ELF-1 (cell line): Measurements from ENCODE around the gene GIGYF2.

Experiments
- DNase-seq: peaks from one replicate; pipeline ENCODE4 v3.0.0-alpha.2; 2016; ENCODE audit warnings: low read depth, low spot score

Gene GIGYF2

GRCh38 chr2:232761301-232761907 lies 64.3 kb downstream of the GIGYF2 start:
- no peak for DNase-seq

DNA sequence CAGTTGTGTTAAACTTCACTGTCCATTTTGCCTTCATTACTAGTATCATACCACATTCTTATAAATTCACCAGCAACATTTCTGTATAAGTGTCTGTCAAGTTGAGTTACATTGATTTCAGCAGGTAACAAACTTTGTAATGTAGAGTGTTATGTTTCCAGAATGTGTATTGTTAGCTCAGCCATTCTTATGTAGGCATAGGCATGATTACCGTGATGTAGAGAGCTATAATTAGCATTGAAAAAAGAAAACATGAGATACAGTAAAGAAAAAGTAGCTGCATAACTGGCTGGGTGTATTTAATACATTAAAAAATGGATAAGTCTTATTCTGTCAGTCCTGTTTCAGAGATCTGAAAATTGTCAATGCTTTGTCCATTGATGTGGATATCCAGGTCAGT lies 70.7 kb downstream of the GIGYF2 start:
- DNase-seq, result no peak

DNA sequence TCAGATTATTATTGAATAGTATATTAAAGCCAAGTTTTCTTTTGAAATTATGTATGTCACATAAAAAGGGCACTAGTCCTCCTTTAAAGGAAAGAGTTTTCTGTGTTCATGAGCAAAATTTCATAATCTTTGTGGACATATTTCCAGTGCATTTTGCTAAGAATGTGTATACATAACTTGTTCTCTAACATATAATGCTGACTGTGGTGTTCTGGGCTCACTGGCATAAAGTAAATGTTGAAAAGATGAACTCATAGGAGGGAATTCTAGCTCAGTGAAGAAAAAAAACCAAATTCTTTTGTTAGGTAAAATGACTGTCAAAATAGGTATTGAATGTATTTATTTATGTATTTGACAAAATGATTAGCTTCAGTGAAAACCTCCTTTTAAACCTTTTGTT lies 73.1 kb downstream of the GIGYF2 start:
- no peak for DNase-seq

DNA sequence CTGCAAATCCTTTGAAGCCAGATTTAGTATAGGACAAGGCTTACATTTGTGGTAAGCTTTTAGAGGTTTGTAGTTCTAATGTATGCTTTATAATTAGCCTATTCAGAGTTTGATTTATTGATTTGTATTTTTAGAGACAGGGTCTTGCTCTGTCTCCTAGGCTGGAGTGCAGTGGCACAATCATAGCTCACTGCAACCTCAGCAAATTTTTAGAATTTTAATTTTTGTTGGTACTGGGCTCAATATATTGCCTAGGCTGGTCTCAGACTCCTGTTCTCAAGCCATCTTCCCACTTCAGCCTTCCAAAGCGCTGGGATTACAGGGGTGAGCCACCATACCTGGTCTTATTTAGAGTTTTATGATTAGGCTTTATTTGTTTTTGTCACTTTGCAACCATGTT lies 74.7 kb downstream of the GIGYF2 start:
- no peak for DNase-seq

DNA sequence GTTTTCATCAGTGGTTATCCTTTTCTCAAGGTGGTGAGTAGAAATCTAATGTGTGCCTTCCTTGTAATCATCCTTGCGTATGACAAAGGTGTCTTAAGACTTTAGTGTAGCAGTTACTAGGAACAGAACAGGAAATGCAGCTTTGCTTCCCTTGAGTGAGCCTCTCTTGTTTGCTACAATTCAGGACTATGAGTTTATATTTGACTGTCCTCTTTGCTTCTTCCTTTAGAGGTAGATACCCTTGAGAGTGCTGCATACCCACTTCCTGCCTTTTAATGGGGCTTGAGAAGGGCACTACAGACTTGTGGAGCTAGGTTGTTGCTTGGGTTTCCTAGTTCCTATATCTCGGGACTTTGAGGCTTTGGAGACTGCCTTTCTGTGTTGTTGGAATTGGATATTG lies 75.4 kb downstream of the GIGYF2 start:
- DNase-seq, result no peak

DNA sequence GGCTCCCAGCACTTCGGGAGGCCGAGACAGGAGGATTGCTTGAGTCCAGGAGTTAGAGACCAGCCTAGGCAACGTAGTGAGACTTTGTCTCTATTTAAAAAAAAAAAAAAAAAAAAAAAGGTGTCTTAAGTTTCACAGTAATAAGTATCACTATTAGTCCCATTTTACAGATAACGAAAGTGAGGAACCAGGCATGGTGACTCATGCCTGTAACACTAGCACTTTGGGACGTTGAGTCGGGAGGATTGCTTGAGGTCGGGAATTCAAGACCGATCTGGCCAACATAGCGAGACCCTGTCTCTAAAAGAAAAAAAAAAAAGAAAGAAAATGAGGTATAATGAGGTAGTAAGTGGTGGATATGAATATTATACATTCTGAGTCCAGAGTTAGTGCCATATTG lies 76.7 kb downstream of the GIGYF2 start:
- no peak for DNase-seq

- DNase-seq, result peak; percentile 87
Measured at GRCh38 chr2:232776435-232776834, 79.3 kb downstream of the GIGYF2 start, which contains the start of gene KCNJ13. KCNJ13 (minus strand) TSS chr2:232776565; CDS start chr2:232771362, 5,203 bp downstream.

DNA sequence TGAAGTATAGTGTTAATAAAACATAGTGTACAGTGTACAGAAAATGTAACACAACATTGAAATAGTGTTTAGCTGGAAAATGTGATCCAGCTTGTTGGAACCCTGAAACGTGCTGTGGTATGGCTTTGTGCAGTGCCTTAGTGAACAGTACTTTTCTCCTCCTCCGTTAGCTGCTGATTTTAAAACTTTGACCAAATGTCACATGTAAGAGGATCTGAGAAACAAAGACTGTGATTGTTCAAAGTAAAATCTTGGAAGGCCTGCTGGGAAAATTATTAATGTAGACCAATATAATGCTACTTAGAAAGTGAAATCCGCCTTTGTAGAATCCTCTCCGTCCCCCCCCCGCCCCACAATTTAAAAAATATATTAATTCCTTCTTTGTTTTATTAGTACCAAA lies 80.1 kb downstream of the GIGYF2 start:
- DNase-seq, result no peak

DNA sequence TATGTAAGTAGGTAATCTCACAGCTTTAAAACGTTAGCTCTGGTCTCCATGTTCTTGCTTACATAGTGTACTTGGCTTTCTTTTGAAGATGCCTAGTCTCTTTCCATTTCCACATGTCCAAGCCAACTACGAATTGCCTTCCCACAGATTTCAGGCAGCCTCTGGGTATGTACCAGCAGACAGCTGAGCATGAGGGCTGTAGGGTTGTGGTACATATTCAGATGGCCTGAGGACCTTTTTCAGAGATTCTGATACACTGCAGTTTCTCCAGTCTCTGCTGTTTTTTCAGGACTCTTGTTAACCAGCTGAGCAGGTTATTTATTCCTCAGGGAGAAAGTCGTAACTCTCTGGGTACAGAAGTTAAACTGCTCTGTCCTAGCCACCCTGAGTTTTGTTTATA lies 82.3 kb downstream of the GIGYF2 start:
- DNase-seq, result peak; percentile 49

DNA sequence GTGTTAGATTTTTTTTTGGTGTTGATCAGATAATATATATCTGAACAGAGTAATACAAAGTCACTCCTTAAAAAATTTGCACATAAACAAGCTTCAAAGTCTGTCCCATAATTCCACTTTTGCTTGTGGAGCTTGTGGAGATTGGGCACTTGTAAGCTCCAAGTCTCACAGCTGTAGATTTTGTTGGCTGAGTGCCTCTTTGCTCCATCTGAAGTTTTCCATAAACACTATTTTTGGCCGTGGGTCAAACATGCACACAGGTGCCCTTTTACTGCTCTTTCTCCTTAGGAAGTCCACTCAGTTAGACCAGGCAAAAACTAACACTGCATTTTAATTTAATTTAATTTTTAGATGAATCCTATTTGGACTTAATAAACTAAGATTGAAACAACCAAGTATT lies 82.8 kb downstream of the GIGYF2 start:
- no peak for DNase-seq

DNA sequence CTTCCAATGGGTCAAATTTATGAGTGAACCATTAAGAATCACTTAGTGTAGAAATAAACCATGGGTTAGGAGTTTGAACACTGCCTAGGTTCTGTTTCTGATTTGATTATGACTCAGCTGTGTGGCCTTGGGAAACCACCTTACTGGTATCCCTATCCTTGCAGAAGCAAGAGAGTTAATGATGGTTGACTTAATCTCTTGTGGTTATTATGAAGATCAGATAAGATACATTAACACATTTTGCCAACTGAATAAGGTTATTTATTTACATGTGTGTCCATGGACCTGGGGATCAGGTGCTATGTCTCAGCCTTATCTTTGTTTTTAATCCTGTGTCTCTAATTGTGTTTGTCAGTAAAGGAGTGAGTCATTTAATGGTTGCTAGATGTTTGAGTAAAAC lies 84.6 kb downstream of the GIGYF2 start:
- no peak for DNase-seq

GRCh38 chr2:232783278-232783677 lies 86.1 kb downstream of the GIGYF2 start:
- DNase-seq, result no peak

GRCh38 chr2:232787806-232788205 lies 90.7 kb downstream of the GIGYF2 start:
- no peak for DNase-seq

GRCh38 chr2:232789082-232789481 lies 92.0 kb downstream of the GIGYF2 start:
- DNase-seq, result no peak

- no peak for DNase-seq
Measured at GRCh38 chr2:232791518-232791917, 94.4 kb downstream of the GIGYF2 start.

DNA sequence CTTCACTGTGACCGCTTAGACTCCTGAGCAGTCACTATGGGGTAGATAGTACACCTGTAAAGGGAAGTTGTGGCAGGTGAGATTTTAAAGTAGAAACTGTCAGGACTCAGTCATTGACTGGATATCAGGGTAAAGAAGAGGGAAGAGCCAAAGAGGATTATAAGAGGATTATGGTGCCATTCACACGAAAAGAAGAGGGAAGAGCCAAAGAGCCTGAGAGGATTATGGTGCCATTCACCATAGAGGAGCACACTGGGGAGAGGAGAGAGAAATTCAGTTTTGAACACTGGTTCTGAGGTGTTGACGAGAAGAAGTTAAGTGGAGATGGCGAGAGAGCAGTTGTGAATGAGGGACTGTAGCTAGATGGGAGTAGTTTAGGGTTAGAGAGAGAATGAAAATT lies 96.1 kb downstream of the GIGYF2 start:
- DNase-seq, result no peak

- DNase-seq, result no peak
Measured at GRCh38 chr2:232794981-232795380, 97.8 kb downstream of the GIGYF2 start.

- DNase-seq, result no peak
Measured at GRCh38 chr2:232795920-232796319, 98.8 kb downstream of the GIGYF2 start.

- no peak for DNase-seq
Measured at GRCh38 chr2:232798187-232798586, 101.1 kb downstream of the GIGYF2 start.

GRCh38 chr2:232800166-232800565 lies 103.0 kb downstream of the GIGYF2 start:
- DNase-seq, result no peak

GRCh38 chr2:232802091-232802490 lies 105.0 kb downstream of the GIGYF2 start:
- DNase-seq, result no peak

DNA sequence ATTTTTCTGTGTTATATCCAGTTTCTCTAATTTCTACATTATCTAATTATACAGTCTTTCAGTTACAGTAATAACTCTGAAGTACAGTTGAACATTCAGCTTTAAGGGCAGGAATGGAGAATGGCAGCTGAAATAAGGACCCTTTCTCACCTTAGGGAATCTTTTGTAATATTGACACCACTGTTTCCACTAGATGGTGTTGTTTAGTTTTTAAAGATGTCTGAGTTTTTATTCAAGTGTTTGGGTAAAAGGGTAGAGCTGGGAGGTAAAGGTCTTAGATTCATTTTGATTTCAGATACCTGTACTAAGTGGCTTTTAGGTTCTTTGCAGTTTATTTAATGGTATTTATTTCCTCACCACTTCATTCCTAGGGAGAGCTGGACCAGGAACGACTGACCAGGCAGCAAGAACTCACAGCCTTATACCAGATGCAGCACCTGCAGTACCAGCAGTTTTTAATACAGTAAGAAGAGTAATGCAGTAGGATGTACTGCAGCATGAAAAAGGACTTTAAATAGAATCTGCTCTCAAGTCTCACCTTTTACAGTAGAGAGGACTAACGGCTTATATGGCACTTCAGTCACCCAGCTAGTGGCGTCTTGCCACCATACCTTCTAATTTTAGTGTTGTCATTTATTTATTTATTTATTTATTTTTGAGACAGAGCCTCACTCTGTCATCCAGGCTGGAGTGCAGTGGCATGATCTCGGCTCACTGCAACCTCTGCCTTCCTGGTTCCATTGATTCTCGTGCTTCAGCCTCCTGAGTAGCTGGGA lies 112.4 kb downstream of the GIGYF2 start:
- no peak for DNase-seq

DNA sequence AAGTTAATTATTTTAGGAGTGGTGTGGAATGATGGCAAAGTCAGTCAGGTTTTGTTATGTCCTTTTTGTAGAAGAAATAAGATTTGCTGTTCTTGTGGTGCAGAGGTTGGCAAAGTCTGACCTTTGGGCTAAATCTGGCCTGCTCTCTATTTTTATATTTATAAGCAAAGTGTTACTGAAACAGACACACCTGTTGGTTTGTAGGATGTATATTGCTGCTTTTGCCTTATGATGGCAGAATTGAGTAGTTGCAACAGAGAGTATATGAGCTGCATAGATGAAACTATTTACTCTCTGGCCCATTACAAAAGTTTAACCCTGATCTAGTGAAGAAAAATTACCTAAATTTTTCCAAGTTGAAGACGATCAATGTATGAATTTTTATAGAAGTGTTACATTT lies 113.3 kb downstream of the GIGYF2 start:
- no peak for DNase-seq
